ACC112 (cell line): ENCODE results near the gene CSKMT.
A peak's percentile ranks its signal among the peaks of the same experiment; 100 is the strongest.

Experiments
- H2AFZ ChIP-seq: fragments of 200-600 bp; sonication (generic); one replicate; pipeline ENCODE4 v1.6.0; 2017; ENCODE audit warnings: antibody characterized with exemption, low read length; ENCODE audit not compliant: unreplicated experiment
- H3K27ac ChIP-seq: fragments of 200-600 bp; sonication (generic); 2 replicates; pipeline ENCODE4 v1.5.1; 2014; ENCODE audit warnings: low read depth, mild to moderate bottlenecking, antibody characterized with exemption, low read length, moderate library complexity
- H3K27me3 ChIP-seq: fragments of 200-600 bp; sonication (generic); 2 replicates; pipeline ENCODE4 v1.6.1; 2014; ENCODE audit warnings: mild to moderate bottlenecking, antibody characterized with exemption, low read length, moderate library complexity, mixed read lengths; ENCODE audit not compliant: insufficient read depth
- H3K36me3 ChIP-seq: fragments of 200-600 bp; sonication (generic); 2 replicates; pipeline ENCODE4 v1.6.1; 2016; ENCODE audit warnings: mild to moderate bottlenecking, antibody characterized with exemption, low read length, moderate library complexity, mixed read lengths; ENCODE audit not compliant: insufficient read depth
- H3K4me1 ChIP-seq: fragments of 200-600 bp; sonication (generic); one replicate; pipeline ENCODE4 v1.6.1; 2016; ENCODE audit warnings: low read length, mixed read lengths; ENCODE audit not compliant: insufficient read depth, unreplicated experiment, control insufficient read depth
- H3K4me3 ChIP-seq: fragments of 200-600 bp; sonication (generic); 2 replicates; pipeline ENCODE4 v1.5.1; 2014; ENCODE audit warnings: mild to moderate bottlenecking, low read depth, low read length
- H3K79me2 ChIP-seq: fragments of 200-600 bp; sonication (generic); one replicate; pipeline ENCODE4 v1.6.0; 2016; ENCODE audit warnings: low read length; ENCODE audit not compliant: control insufficient read depth, unreplicated experiment, insufficient read depth

The CSKMT gene

DNA sequence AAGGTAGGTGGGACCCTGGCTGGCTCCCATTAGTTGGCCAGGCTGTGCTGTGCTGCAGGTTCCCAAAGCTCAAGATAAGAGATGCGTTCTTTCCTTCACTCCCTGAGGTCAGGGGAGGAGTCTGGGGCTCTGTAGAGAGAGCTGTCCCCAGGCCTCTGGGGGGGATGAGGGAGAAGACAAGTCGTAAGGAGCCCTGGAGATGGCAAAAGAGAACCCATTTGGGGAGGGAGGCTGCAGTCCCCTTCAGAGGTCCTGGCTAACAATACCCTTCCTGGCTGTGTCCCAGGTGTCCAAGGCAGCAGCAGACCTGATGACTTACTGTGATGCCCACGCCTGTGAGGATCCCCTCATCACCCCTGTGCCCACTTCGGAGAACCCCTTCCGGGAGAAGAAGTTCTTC lies 43.3 kb downstream of the CSKMT start:
- Histone ChIP-seq H3K36me3 (peaks cover 22% of the 10 kb centered on the region), H2AFZ (no peak overlapping the region), H3K4me3 (peak overlapping the region; percentile 79), H3K27ac (0 out of 2 replicates have a peak overlapping the region, but pooled peaks have one; percentile 88), H3K4me1 (peaks cover 34% of the 10 kb centered on the region), H3K27me3 (no peaks in the 10 kb centered on the region), H3K79me2 (no peaks in the 10 kb centered on the region)

DNA sequence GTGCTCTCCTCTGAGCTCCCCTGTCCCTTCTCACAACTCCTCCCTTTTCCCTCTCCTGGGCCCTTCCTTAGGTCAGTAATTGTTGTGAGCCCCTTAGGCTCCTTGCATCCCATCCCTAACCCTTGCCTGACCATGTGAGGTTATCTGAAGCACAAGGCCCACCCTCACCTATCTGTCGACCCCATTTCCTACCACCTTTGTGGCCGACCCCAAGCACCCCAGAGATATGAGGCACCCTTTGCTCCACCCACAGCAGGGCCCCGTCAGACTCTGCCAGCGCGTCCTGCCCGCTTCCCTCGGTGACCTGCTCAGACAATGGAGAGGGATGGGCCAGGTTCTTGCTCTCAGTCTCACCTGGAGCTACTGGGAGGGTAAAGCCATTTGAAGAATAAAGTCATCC lies 43.7 kb downstream of the CSKMT start:
- Histone ChIP-seq H3K36me3 (peaks cover 26% of the 10 kb centered on the region), H3K27ac (peak overlapping the region; percentile 88), H2AFZ (peak overlapping the region; percentile 66), H3K4me3 (peak overlapping the region; percentile 79), H3K79me2 (no peaks in the 10 kb centered on the region), H3K4me1 (peaks cover 36% of the 10 kb centered on the region), H3K27me3 (no peaks in the 10 kb centered on the region)

DNA sequence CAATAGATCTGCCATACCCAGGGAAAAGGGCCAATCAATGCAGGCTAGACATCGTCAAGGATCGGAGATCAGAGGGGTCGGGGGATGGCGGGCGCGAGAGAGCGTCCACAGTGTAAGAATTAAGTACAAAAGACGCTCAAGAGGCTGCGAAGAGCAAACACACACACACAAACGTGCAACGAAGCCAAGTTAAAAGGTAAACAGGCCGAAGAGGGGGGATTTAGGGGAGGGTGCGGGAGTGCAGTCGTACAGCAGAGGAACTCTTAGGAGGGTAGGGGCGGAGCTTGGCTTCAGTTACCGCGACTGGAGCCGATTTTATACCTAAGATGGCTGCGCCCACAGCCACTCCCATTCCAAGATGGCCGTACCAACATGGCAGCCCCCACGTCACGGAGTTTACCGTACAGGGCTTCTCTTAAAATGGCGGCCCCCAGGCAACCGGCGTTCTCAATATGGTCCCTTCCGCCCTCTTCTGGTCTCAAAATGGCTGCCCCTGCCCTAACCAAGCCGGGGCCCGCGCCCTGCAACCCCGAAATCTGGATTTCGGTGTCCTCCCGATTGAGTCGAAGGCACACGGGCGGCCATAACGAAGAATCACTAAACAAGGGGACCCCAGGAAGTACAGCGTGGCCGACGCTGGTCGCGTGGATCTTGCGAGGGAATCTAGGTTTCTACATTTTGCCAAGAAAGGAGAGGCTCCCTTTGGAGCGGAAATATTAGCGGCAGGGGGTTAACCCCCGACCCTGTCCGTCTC lies 44.3 kb downstream of the CSKMT start:
- Histone ChIP-seq H3K27me3 (no peaks in the 10 kb centered on the region), H3K4me1 (peaks cover 36% of the 10 kb centered on the region), H3K27ac (peak overlapping the region; percentile 88), H3K79me2 (peaks cover 3% of the 10 kb centered on the region), H3K4me3 (peak overlapping the region; percentile 79), H2AFZ (peak overlapping the region; percentile 92), H3K36me3 (peaks cover 30% of the 10 kb centered on the region)

DNA sequence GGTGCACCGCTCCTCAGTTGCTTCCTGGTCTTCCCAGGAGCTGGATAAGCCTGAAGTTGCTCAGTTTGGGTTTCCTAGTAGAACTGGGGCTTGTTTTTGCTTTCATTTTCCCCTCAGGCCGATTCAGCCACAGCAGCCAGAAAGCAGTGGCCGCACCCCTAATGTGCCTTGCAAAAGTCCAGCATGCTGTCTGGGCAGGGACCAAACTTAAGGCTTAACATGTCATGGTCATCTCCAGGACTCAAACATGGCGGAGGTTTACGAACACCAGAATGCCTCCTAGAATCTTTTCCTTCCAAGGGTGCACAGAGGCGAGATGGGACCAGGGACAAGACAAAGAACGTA lies 44.9 kb downstream of the CSKMT start:
- no peaks in the 10 kb centered on the region for H3K27me3 ChIP-seq
- peak overlapping the region; percentile 92 for H2AFZ ChIP-seq
- H3K4me1 ChIP-seq, result peaks cover 36% of the 10 kb centered on the region
- peaks cover 4% of the 10 kb centered on the region for H3K79me2 ChIP-seq
- peaks cover 33% of the 10 kb centered on the region for H3K36me3 ChIP-seq
- H3K27ac ChIP-seq, result peak overlapping the region; percentile 88
- peak overlapping the region; percentile 79 for H3K4me3 ChIP-seq

DNA sequence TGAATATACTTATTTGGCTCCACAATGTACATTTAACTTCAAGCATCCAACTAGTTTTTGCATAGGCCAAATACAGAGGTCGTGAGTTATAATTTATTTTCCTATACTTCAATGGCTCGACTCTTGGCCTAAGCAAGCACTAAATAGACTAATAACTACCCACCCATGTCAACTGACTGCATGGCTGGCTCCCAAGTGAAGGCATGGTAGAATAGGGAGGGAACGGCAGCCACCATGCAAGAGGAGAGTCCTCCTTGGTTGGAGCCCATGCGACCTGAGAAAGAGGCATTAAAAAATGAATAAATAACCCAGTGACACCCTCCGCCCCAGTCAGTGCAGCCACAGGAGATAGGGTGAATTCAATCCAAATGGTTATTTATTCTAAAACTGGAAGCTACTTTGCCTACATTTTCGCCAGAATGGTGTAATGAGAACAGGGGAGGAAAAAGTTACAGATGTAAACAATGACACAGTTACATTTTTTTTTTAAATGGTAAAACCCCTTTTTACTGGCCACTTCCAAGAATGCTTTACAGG lies 47.2 kb downstream of the CSKMT start:
- H3K4me3 ChIP-seq, result no peak overlapping the region
- H3K27ac ChIP-seq, result 0 out of 2 replicates have a peak overlapping the region, but pooled peaks have one; percentile 32
- H3K4me1 ChIP-seq, result peaks cover 25% of the 10 kb centered on the region
- H3K27me3 ChIP-seq, result no peaks in the 10 kb centered on the region
- H3K79me2 ChIP-seq, result peaks cover 23% of the 10 kb centered on the region
- peaks cover 48% of the 10 kb centered on the region for H3K36me3 ChIP-seq
- no peak overlapping the region for H2AFZ ChIP-seq

DNA sequence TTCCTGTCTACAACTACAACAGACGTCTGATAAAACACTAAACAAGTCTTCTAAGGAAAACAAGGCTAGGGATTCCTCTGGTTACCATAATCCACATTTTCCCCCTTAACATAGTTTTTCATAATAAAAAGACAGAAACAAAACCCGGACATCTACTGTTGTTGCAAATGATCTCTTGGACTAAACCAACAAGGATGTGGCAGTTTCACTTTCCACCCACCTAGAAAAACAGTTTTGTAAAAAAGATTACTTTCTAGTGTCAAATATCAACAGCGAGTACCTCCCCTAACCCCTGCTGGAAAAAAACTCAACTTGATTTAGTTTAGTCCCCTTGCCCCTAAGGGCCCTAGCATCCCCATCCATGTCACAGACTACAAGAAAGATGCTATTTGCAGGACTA lies 47.7 kb downstream of the CSKMT start:
- peaks cover 52% of the 10 kb centered on the region for H3K36me3 ChIP-seq
- H3K4me1 ChIP-seq, result peaks cover 25% of the 10 kb centered on the region
- no peak overlapping the region for H3K4me3 ChIP-seq

DNA sequence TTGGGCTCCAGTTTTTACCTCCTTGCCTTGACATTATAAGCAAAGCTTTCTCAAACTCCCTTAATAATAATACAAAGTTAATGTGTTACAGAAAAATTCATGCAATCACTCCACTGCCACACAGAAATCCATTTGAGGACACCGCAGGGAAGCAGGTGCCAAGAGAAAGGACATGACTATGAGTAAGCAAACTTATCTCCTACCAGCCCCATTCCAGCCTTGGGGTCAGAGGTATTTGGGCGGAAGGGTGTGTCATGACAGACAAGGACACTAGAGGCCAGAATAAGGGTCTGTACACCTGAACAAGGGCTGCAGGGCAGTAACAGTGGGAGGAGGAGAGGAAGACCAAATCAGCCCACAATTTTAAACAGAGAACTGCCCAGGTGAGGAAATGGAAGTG lies 48.2 kb downstream of the CSKMT start:
- H3K27ac ChIP-seq, result peak overlapping the region; percentile 32; the same call in 1 of the 2 replicates
- no peak overlapping the region for H2AFZ ChIP-seq
- peaks cover 25% of the 10 kb centered on the region for H3K4me1 ChIP-seq
- H3K36me3 ChIP-seq, result peaks cover 56% of the 10 kb centered on the region
- H3K4me3 ChIP-seq, result no peak overlapping the region
- H3K27me3 ChIP-seq, result no peaks in the 10 kb centered on the region
- H3K79me2 ChIP-seq, result peaks cover 32% of the 10 kb centered on the region

More for the DNA sequence above, 47.7 kb downstream of the CSKMT start:
- Histone ChIP-seq H3K27me3 (no peaks in the 10 kb centered on the region), H3K27ac (peak overlapping the region; percentile 32; the same call in 1 of the 2 replicates), H2AFZ (no peak overlapping the region), H3K79me2 (peaks cover 28% of the 10 kb centered on the region)

DNA sequence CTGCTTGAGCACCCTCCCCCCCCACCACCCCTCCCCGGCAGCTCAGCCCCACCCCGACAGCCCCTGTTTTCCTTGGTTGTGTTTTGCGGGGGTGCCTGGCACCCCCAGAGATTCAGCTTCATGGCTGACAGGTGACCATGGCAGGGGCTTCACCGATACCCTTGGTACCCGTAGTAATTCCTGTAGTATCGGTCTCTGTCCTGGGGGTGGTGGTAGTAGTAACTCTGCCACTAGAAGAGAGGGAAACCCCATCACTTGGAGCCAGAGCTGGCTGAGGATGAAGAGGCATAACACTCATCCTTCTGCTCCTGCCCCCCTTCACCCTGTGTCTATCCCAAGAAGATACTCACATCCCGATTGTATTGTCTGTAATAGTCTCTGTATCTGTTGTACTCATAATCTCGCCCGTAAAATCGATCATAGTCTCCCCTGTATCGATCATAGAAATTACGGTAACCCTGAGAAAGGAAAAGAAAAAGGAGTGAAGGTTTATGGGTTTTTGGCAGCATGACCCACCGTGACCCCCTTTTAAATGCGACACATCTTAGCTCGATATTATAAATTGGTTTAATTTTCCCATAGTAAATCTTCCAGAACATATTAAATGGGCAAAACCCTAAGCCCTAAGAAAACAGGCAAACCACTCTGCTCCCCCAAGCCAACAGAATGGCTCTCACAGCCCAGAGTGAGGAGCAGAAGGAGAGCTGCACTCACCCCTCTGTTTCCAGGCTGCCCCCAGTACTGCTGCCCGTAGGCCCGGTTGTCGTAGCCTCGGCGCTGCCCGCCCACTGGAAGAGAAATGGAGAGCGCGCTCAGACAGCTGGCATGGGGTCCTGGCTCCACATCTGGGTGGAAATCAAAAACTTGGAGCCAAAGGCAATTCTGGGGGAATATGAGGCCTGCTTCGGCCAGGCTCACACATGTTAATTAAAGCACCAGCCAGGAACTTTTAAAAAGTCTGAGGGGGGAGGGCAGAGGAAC lies 50.3 kb downstream of the CSKMT start:
- H3K79me2 ChIP-seq, result peaks cover 42% of the 10 kb centered on the region
- peaks cover 63% of the 10 kb centered on the region for H3K36me3 ChIP-seq
- no peaks in the 10 kb centered on the region for H3K27me3 ChIP-seq
- H3K4me1 ChIP-seq, result peaks cover 15% of the 10 kb centered on the region
- H3K27ac ChIP-seq, result no peak overlapping the region
- no peak overlapping the region for H3K4me3 ChIP-seq
- no peak overlapping the region for H2AFZ ChIP-seq

DNA sequence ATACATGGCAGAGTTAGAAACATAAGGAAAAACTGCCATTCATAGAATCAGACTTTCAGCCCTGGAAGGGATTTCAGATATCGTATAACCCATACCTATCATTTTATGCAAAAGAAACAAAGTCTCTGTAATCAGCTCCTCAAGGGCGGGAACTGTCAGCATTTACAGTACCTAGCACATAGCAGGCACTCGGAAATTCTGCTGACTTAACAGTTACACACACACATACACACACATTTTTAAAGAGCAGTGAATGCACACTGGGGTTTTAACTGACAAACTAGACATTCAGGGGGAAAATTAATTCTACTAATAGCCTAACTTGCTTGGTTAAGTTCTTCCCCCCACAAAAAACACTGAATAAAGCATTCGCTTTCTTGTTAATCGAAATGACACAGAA lies 51.1 kb downstream of the CSKMT start:
- H3K27ac ChIP-seq, result no peak overlapping the region
- no peaks in the 10 kb centered on the region for H3K27me3 ChIP-seq
- H3K4me1 ChIP-seq, result peaks cover 14% of the 10 kb centered on the region
- no peak overlapping the region for H3K4me3 ChIP-seq
- H3K79me2 ChIP-seq, result peaks cover 47% of the 10 kb centered on the region
- H3K36me3 ChIP-seq, result peaks cover 63% of the 10 kb centered on the region
- H2AFZ ChIP-seq, result no peak overlapping the region

DNA sequence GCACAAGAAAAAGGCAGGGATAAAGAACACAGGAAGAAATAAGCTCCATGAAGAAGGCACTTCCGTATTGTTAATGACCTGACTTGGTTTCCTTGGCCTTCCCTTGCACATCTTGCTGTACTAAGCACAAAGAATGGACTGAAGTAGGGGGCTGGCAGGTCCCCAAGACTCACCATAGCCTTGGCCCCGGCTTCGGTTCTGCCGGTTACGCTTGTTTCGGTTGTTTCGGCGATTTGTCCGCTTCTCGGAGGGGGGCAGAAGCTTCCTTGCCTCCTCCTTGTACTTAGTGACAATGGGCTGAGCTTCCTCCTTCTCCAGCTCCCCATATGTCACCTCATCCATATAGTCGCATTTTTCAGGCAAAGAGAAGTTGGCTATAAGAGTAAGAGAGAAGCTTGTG lies 51.7 kb downstream of the CSKMT start:
- H3K4me1 ChIP-seq, result peaks cover 14% of the 10 kb centered on the region
- H3K4me3 ChIP-seq, result no peak overlapping the region
- H3K27ac ChIP-seq, result no peak overlapping the region
- no peak overlapping the region for H2AFZ ChIP-seq
- H3K79me2 ChIP-seq, result peaks cover 54% of the 10 kb centered on the region
- H3K27me3 ChIP-seq, result no peaks in the 10 kb centered on the region
- H3K36me3 ChIP-seq, result peaks cover 69% of the 10 kb centered on the region
